Astrocyte of the cerebellum (primary cell): ENCODE data around the gene ASB1.

Source experiments
- DNase-seq: peaks from one replicate; pipeline ENCODE4 v3.0.0-alpha.2; 2011; ENCODE audit warnings: low read depth
- H3K4me3 ChIP-seq: 2 replicates; pipeline ENCODE4 v1.5.1; 2011; ENCODE audit warnings: mild to moderate bottlenecking, low read depth, low read length, moderate library complexity
- in situ Hi-C: cut with HindIII; loops from 2 replicates; pipeline ENCODE4 v1.10.0; 2017; ENCODE audit warnings: low sequenced_read_pairs
- TF ChIP-seq, protein P1 (sequence below): IDR thresholded peaks from 2 replicates; pipeline ENCODE4 v1.5.1; 2012; ENCODE audit warnings: low read length, low read depth, moderate library complexity, mild to moderate bottlenecking; ENCODE audit errors: missing control alignments

Gene ASB1

DNA sequence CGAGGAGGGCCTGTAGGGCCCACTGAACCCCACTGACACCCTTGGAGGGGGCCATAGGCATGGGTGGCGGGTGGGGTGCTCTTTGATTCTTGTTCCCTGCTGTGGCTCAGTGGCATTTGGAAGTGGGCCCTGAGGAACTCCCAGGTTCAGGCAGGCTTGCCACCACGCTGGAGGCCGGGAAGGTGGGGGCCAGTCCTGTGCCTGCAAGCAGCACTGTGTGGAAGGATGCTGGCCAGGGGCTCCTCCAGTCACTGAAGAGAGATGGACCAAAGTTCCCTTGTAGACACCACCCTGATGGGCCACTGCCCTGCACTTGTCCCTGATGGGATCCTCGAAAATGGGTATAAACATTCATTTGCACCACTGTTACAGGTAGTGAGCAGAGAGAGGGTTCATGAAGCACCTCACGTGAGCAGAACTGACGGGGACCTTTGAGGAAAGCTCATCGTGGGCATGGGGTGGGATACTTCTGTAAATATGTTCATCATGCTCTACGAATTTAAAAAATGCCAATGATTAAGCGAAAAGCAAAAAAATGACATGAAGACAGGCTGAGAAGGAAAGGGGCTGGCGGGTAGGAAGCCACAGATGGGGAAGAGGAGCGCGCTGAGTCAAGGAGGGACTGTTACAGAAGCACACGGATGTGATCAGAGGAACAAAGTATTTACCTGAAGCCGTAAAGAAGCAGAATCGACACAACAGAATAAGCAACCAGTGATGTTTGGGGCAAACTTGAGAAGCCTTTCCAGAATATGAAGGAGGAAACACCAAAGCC lies 45.2 kb upstream of the ASB1 start:
- H3K4me3 ChIP-seq: no peak overlapping the region
- in situ Hi-C loops: no loop called here
- TF ChIP-seq, protein P1, sequence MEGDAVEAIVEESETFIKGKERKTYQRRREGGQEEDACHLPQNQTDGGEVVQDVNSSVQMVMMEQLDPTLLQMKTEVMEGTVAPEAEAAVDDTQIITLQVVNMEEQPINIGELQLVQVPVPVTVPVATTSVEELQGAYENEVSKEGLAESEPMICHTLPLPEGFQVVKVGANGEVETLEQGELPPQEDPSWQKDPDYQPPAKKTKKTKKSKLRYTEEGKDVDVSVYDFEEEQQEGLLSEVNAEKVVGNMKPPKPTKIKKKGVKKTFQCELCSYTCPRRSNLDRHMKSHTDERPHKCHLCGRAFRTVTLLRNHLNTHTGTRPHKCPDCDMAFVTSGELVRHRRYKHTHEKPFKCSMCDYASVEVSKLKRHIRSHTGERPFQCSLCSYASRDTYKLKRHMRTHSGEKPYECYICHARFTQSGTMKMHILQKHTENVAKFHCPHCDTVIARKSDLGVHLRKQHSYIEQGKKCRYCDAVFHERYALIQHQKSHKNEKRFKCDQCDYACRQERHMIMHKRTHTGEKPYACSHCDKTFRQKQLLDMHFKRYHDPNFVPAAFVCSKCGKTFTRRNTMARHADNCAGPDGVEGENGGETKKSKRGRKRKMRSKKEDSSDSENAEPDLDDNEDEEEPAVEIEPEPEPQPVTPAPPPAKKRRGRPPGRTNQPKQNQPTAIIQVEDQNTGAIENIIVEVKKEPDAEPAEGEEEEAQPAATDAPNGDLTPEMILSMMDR: no peak
- DNase-seq: no peak

DNA sequence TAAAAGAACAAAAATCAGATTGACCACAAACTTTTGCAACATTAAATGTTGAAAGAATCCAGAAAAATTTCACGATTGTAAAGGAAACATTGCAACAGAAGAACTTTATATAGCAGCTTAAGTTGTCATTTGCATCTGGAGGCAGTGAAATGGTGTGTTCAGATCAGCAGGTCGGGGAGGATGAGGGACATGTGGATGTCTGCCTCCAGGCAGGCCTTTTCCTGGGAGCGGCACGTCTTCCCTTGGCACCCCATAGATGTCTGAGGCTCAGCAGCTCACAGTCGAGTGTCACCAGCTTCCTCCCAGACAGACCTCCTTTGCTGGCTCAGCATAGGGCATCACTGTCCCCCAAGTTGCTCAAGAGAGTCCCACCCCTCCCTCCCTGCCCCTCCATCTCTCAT lies 44.3 kb upstream of the ASB1 start:
- no peak overlapping the region for H3K4me3 ChIP-seq
- no peak for DNase-seq
- TF ChIP-seq, protein P1: no peak
- in situ Hi-C loops: no loop called here

DNA sequence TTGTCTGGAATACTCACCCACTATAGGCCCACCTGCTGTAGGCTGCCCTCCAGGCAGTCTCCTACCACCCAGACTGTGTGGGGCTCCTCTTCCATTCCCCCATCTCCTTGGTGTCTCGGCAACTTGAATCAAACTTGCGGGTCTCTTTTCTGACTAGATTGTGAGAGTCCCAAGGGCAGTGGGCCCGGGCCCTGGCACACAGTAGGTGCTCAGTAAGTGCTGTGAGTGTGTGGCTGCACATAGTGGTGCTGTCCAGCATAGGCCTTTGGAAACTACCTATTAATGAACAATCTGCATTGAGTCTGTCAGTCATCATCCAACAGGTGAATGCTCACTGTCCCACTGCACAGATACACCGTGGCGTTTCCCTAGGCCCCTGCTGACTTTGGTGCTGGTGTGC lies 43.6 kb upstream of the ASB1 start:
- no peak for DNase-seq
- TF ChIP-seq, protein P1: no peak
- in situ Hi-C loops: no loop called here
- no peak overlapping the region for H3K4me3 ChIP-seq

DNA sequence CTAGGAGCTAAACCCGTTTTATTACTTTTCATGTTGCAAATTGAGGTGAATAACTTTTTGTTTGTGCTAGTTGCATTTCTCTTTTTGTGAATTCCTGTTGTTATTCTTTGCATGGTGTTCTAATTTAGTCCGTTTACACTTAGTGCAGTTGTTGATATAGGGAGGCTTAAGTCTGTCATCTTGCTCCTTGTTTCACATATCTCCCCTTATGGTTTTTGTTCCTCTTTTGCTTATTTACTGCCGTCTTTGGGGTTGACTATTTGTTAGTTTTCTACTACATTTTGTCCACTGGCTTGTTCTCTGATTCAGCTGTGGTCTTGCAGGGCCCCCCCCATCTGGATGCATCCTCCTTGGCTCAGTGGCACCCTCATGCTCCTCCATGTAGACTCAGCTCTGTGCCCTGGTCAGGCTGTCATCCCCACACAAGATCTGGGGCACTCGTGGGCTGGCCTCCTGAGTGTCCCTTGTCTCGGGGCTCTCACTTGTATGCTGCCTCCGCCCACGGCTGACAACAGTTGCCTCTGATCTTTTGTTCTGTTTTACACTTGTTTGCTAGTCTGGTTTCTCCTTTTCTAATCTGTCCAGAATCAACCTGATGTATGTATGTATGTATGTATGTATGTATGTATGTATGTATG lies 42.9 kb upstream of the ASB1 start:
- TF ChIP-seq, protein P1: no peak
- no peak for DNase-seq
- H3K4me3 ChIP-seq: no peak overlapping the region
- in situ Hi-C loops: no loop called here

DNA sequence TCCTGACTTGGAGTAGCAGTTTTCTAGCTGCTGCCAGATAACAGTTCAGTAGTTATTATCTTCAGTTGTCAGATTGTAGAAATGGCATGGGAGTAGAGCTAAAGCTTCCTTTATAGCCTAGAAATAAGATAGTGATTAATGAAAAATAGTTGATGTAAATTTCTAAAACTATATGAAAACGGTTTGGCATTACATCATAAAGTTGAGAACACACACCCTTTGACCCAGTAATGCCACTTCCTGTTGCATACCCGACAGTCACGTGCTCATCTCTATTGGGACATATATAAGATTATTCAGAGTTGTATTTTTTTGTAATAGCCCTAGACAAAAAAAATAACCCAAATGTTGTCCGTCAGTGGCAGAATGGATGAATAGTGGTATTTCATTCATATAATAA lies 39.4 kb upstream of the ASB1 start:
- in situ Hi-C loops: no loop called here
- no peak overlapping the region for H3K4me3 ChIP-seq
- TF ChIP-seq, protein P1: no peak
- no peak for DNase-seq

DNA sequence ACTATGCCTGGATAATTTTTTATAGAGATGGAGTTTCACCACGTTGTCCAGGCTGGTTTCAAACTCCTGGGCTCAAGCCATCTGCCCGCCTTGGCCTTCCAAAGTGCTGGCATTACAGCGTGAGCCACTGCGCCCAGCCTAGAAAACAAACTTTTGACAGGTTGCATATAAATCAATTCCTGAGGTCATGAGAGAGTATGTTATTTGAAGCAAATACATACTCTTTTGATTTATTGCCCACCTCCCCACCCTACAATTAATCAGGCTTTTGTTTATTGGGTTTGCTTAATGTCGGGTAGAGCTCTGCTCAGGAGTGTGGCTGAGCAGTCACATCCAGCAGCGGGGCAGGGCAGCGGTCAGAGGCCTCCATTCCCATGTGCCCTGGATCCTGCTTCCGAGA lies 37.9 kb upstream of the ASB1 start:
- DNase-seq: no peak
- no peak overlapping the region for H3K4me3 ChIP-seq
- in situ Hi-C loops: no loop called here
- TF ChIP-seq, protein P1: no peak
